Prostate gland (tissue), 2 donors: Measurements from ENCODE around the gene CCDC141. TPM values are rescaled to one million over a fixed set of nuclear protein-coding genes. Genes with fewer than 3 reads are reported as not detected.

Experiments
- DNase-seq: peaks from one replicate; pipeline ENCODE4 v3.0.0-alpha.2; 2019; ENCODE audit warnings: low spot score
- H3K27ac ChIP-seq, 2 donors: fragments of 200-600 bp; sonication (generic); 2 replicates each; pipeline ENCODE4 v1.5.1; 2017 to 2019
- H3K27me3 ChIP-seq: fragments of 200-600 bp; sonication (generic); replicated peaks from 2 replicates; pipeline ENCODE4 v1.5.1; 2019; ENCODE audit not compliant: insufficient read depth
- H3K36me3 ChIP-seq, 2 donors: fragments of 200-600 bp; sonication (generic); 1 replicate in 1 of 2; 2 replicates in 1 of 2; pipeline versions ENCODE4 v1.5.1 to v1.8.1; 2017 to 2019
- H3K4me1 ChIP-seq: fragments of 200-600 bp; sonication (generic); replicated peaks from 2 replicates; pipeline ENCODE4 v1.5.1; 2019
- H3K4me3 ChIP-seq, 2 donors: fragments of 200-600 bp; sonication (generic); 2 replicates each; pipeline ENCODE4 v1.5.1; 2017 to 2019
- H3K9me3 ChIP-seq: fragments of 200-600 bp; sonication (generic); 2 replicates; pipeline ENCODE4 v1.5.1; 2017
- CTCF ChIP-seq, 4 experiments: fragments of 200-600 bp in 2 of 4; fragments of 450-650 bp in 2 of 4; sonication (generic) in 2 of 4; IDR thresholded peaks; 1 replicate in 3 of 4; 2 replicates in 1 of 4; pipeline ENCODE4 v1.5.1; 2016 to 2019; ENCODE audit warnings: antibody characterized with exemption in 4 of 4, mild to moderate bottlenecking in 2 of 4, moderate library complexity in 2 of 4
- POLR2A ChIP-seq: fragments of 450-650 bp; IDR thresholded peaks from one replicate; pipeline ENCODE4 v1.6.1; 2016; ENCODE audit warnings: antibody characterized with exemption, mild to moderate bottlenecking
- POLR2AphosphoS5 ChIP-seq: sonication (generic); formaldehyde crosslinking; IDR thresholded peaks from one replicate; pipeline ENCODE4 v1.6.1; 2017; ENCODE audit warnings: antibody characterized with exemption
- WGBS: methylation state at CpG from one replicate; pipeline ENCODE4 v1.1.5; 2018; 5-methylcytosine and 5-hydroxymethylcytosine counted together
- intact Hi-C: fragments of 100-400 bp; cut with DNase I; formaldehyde crosslinking; loops from one replicate; pipeline ENCODE4 v1.14.2; 2022
- total RNA-seq, 2 donors: library from RNA; depleted of rRNA; stranded (reverse); fragments of >200 nt; gene quantifications; one replicate each; pipeline ENCODE4 v1.1.0, GENCODE V29; 2016

Gene CCDC141
- total RNA-seq, 2 donors from 2014 or later: 0.32 to 8.6 TPM

- Histone ChIP-seq H3K27me3 (no peaks in the 10 kb centered on the region), H3K36me3 (no peaks in the 10 kb centered on the region), H3K27ac (no peak overlapping the region), H3K4me3 (no peak overlapping the region), H3K9me3 (no peaks in the 10 kb centered on the region), H3K4me1 (no peaks in the 10 kb centered on the region)
- 82% methylated on average over 5 of the region's 5 CpGs for whole genome bisulfite sequencing
- intact Hi-C loops: no loop called here
- DNase-seq: no peak
- no peak for TF ChIP-seq POLR2A
- no peak for TF ChIP-seq POLR2AphosphoS5
- no peak for TF ChIP-seq CTCF (IDR thresholded peaks at IDR 0.05)
These were observed 98.5 kb downstream of the CCDC141 start for GRCh38 chr2:178951266-178952006.

- intact Hi-C loops: no loop called here
- 68% methylated on average over 4 of the region's 4 CpGs for WGBS
These were observed 100.4 kb downstream of the CCDC141 start for GRCh38 chr2:178949584-178949983.

GRCh38 chr2:178949151-178949550 is 100.8 kb downstream of the CCDC141 start:
- Histone ChIP-seq H3K27ac (no peak overlapping the region), H3K36me3 (no peaks in the 10 kb centered on the region), H3K9me3 (no peaks in the 10 kb centered on the region), H3K27me3 (no peaks in the 10 kb centered on the region), H3K4me3 (no peak overlapping the region), H3K4me1 (no peaks in the 10 kb centered on the region)
- intact Hi-C loops: no loop called here
- WGBS: 91% methylated on average over 2 of the region's 2 CpGs
- DNase-seq: no peak
- TF ChIP-seq POLR2AphosphoS5 (no peak), CTCF (IDR thresholded peaks at IDR 0.05) (no peak), POLR2A (no peak)

More at GRCh38 chr2:178949584-178949983, 100.4 kb downstream of the CCDC141 start:
- Histone ChIP-seq H3K36me3 (no peaks in the 10 kb centered on the region), H3K27ac (no peak overlapping the region), H3K9me3 (no peaks in the 10 kb centered on the region), H3K4me3 (no peak overlapping the region), H3K4me1 (no peaks in the 10 kb centered on the region), H3K27me3 (no peaks in the 10 kb centered on the region)
- no peak for DNase-seq
- TF ChIP-seq POLR2A: no peak
- TF ChIP-seq CTCF (IDR thresholded peaks at IDR 0.05): no peak
- TF ChIP-seq POLR2AphosphoS5: no peak

GRCh38 chr2:178947006-178947405 is 102.9 kb downstream of the CCDC141 start:
- H3K4me1 ChIP-seq: no peaks in the 10 kb centered on the region
- no peak for TF ChIP-seq POLR2AphosphoS5
- TF ChIP-seq CTCF (IDR thresholded peaks at IDR 0.05): no peak
- TF ChIP-seq POLR2A: no peak

GRCh38 chr2:178946494-178946893 is 103.4 kb downstream of the CCDC141 start:
- Histone ChIP-seq H3K9me3 (no peaks in the 10 kb centered on the region), H3K4me3 (no peak overlapping the region), H3K36me3 (no peaks in the 10 kb centered on the region), H3K27ac (no peak overlapping the region), H3K27me3 (no peaks in the 10 kb centered on the region), H3K4me1 (no peaks in the 10 kb centered on the region)
- TF ChIP-seq POLR2A: no peak
- TF ChIP-seq POLR2AphosphoS5: no peak
- TF ChIP-seq CTCF (IDR thresholded peaks at IDR 0.05): no peak
- intact Hi-C loops: no loop called here
- DNase-seq: no peak
- 31% methylated on average over 3 of the region's 3 CpGs for WGBS

More at GRCh38 chr2:178947006-178947405, 102.9 kb downstream of the CCDC141 start:
- no peak for DNase-seq
- no peaks in the 10 kb centered on the region for H3K9me3 ChIP-seq
- no peak overlapping the region for H3K4me3 ChIP-seq
- WGBS: 63% methylated on average over 3 of the region's 3 CpGs
- intact Hi-C loops: no loop called here
- H3K36me3 ChIP-seq: no peaks in the 10 kb centered on the region
- H3K27ac ChIP-seq: no peak overlapping the region
- no peaks in the 10 kb centered on the region for H3K27me3 ChIP-seq
